Measurements from ENCODE around the gene TNFRSF12A. TPM values are rescaled to one million over a fixed set of nuclear protein-coding genes. Genes with fewer than 3 reads are reported as not detected.
"Not testable (repeated sequence)": the region's sequence is repeated elsewhere in the genome, so short reads cannot be mapped to it uniquely, and the experiment has no call there.

The TNFRSF12A gene
- total and polyA plus RNA-seq, 2 donors (not counting 1 experiment from before 2014, with no cell fraction given), result 80.7 to 196 TPM

- no peak for TF ChIP-seq EZH2 (IDR thresholded peaks at IDR 0.05; ENCODE audit: low read length, missing control alignments)
- TF ChIP-seq CTCF (conservative IDR thresholded peaks at IDR 0.05 in 1 of 2, IDR thresholded peaks at IDR 0.05 in 1 of 2; ENCODE audit: low read depth in 1 of 2, low read length in 2 of 2), result no peak
- Histone ChIP-seq H3K27me3 (ENCODE audit: control insufficient read depth, insufficient read depth, low read length) (no peaks in the 10 kb centered on the region), H2AFZ (ENCODE audit: low read length) (no peak overlapping the region), H3K36me3 (ENCODE audit: control insufficient read depth, insufficient read depth, low read length) (no peaks in the 10 kb centered on the region), H4K20me1 (ENCODE audit: control insufficient read depth, extremely low read depth, insufficient read depth, low read length) (no peaks in the 10 kb centered on the region), H3K4me3 (replicated peaks in 1 of 4; ENCODE audit: control extremely low read depth in 1 of 4, insufficient read depth in 1 of 4, low read depth in 3 of 4, low read length in 4 of 4) (peak overlapping the region in 1 of 4 experiments; percentile 53), H3K4me2 (ENCODE audit: extremely low read depth, insufficient read depth, low read length) (no peak overlapping the region), H3K4me1 (ENCODE audit: control insufficient read depth, extremely low read depth, insufficient read depth, low read length) (peaks cover 3% of the 10 kb centered on the region), H3K9ac (ENCODE audit: insufficient read depth, low read length) (no peak overlapping the region), H3K79me2 (ENCODE audit: control insufficient read depth, insufficient read depth, low read length) (no peaks in the 10 kb centered on the region), H3K9me3 (ENCODE audit: control insufficient read depth, insufficient read depth, low read depth, low read length) (no peaks in the 10 kb centered on the region), H3K27ac (ENCODE audit: insufficient read depth, low read length) (no peak overlapping the region)
- DNase-seq (ENCODE audit: low read depth in 2 of 2), result no peak
Observed at GRCh38 chr16:3065742-3066439, 45.7 kb downstream of the TNFRSF12A start.

GRCh38 chr16:3066440-3066748 lies 46.2 kb downstream of the TNFRSF12A start:
- DNase-seq (ENCODE audit: low read depth in 2 of 2), result no peak
- Histone ChIP-seq H3K9me3 (ENCODE audit: control insufficient read depth, insufficient read depth, low read depth, low read length) (no peaks in the 10 kb centered on the region), H3K79me2 (ENCODE audit: control insufficient read depth, insufficient read depth, low read length) (no peaks in the 10 kb centered on the region), H3K9ac (ENCODE audit: insufficient read depth, low read length) (no peak overlapping the region), H3K36me3 (ENCODE audit: control insufficient read depth, insufficient read depth, low read length) (no peaks in the 10 kb centered on the region), H3K27me3 (ENCODE audit: control insufficient read depth, insufficient read depth, low read length) (no peaks in the 10 kb centered on the region), H3K4me2 (ENCODE audit: extremely low read depth, insufficient read depth, low read length) (no peak overlapping the region), H3K27ac (ENCODE audit: insufficient read depth, low read length) (no peak overlapping the region), H2AFZ (ENCODE audit: low read length) (no peak overlapping the region), H3K4me1 (ENCODE audit: control insufficient read depth, extremely low read depth, insufficient read depth, low read length) (peaks cover 3% of the 10 kb centered on the region), H4K20me1 (ENCODE audit: control insufficient read depth, extremely low read depth, insufficient read depth, low read length) (no peaks in the 10 kb centered on the region), H3K4me3 (replicated peaks in 1 of 4; ENCODE audit: control extremely low read depth in 1 of 4, insufficient read depth in 1 of 4, low read depth in 3 of 4, low read length in 4 of 4) (peak overlapping the region in 1 of 4 experiments; percentile 53)
- no peak for TF ChIP-seq CTCF (conservative IDR thresholded peaks at IDR 0.05 in 1 of 2, IDR thresholded peaks at IDR 0.05 in 1 of 2; ENCODE audit: low read depth in 1 of 2, low read length in 2 of 2)
- no peak for TF ChIP-seq EZH2 (IDR thresholded peaks at IDR 0.05; ENCODE audit: low read length, missing control alignments)

GRCh38 chr16:3068487-3068886 lies 48.3 kb downstream of the TNFRSF12A start:
- no peak for DNase-seq (ENCODE audit: low read depth in 2 of 2)
- Histone ChIP-seq H3K27me3 (ENCODE audit: control insufficient read depth, insufficient read depth, low read length) (no peaks in the 10 kb centered on the region), H3K27ac (ENCODE audit: insufficient read depth, low read length) (no peak overlapping the region), H3K4me1 (ENCODE audit: control insufficient read depth, extremely low read depth, insufficient read depth, low read length) (peaks cover 3% of the 10 kb centered on the region), H3K4me2 (ENCODE audit: extremely low read depth, insufficient read depth, low read length) (no peak overlapping the region), H3K4me3 (replicated peaks in 1 of 4; ENCODE audit: control extremely low read depth in 1 of 4, insufficient read depth in 1 of 4, low read depth in 3 of 4, low read length in 4 of 4) (no peak overlapping the region), H3K9ac (ENCODE audit: insufficient read depth, low read length) (no peak overlapping the region), H2AFZ (ENCODE audit: low read length) (no peak overlapping the region), H3K9me3 (ENCODE audit: control insufficient read depth, insufficient read depth, low read depth, low read length) (no peaks in the 10 kb centered on the region), H3K79me2 (ENCODE audit: control insufficient read depth, insufficient read depth, low read length) (no peaks in the 10 kb centered on the region), H3K36me3 (ENCODE audit: control insufficient read depth, insufficient read depth, low read length) (no peaks in the 10 kb centered on the region), H4K20me1 (ENCODE audit: control insufficient read depth, extremely low read depth, insufficient read depth, low read length) (no peaks in the 10 kb centered on the region)
- TF ChIP-seq EZH2 (IDR thresholded peaks at IDR 0.05; ENCODE audit: low read length, missing control alignments) (no peak), CTCF (conservative IDR thresholded peaks at IDR 0.05 in 1 of 2, IDR thresholded peaks at IDR 0.05 in 1 of 2; ENCODE audit: low read depth in 1 of 2, low read length in 2 of 2) (no peak)

- H3K4me2 ChIP-seq (ENCODE audit: extremely low read depth, insufficient read depth, low read length); H3K27ac ChIP-seq (ENCODE audit: insufficient read depth, low read length); H2AFZ ChIP-seq (ENCODE audit: low read length); H3K9ac ChIP-seq (ENCODE audit: insufficient read depth, low read length); H3K4me1 ChIP-seq (ENCODE audit: control insufficient read depth, extremely low read depth, insufficient read depth, low read length); H3K4me3 ChIP-seq (replicated peaks in 1 of 4; ENCODE audit: control extremely low read depth in 1 of 4, insufficient read depth in 1 of 4, low read depth in 3 of 4, low read length in 4 of 4); H3K36me3 ChIP-seq (ENCODE audit: control insufficient read depth, insufficient read depth, low read length); H3K9me3 ChIP-seq (ENCODE audit: control insufficient read depth, insufficient read depth, low read depth, low read length); H4K20me1 ChIP-seq (ENCODE audit: control insufficient read depth, extremely low read depth, insufficient read depth, low read length); H3K27me3 ChIP-seq (ENCODE audit: control insufficient read depth, insufficient read depth, low read length); H3K79me2 ChIP-seq (ENCODE audit: control insufficient read depth, insufficient read depth, low read length); DNase-seq (ENCODE audit: low read depth in 2 of 2): not testable (repeated sequence)
Observed at GRCh38 chr16:3069146-3069545, 49.0 kb downstream of the TNFRSF12A start.
